ENCODE results near the gene SNX5. TPM values are rescaled to one million over a fixed set of nuclear protein-coding genes. Genes with fewer than 3 reads are reported as not detected.

SNX5 gene
- total and polyA plus RNA-seq, 2 donors (not counting 1 experiment from before 2014, with no cell fraction given) = 97.8 to 128 TPM

- no peaks in the 10 kb centered on the region for H3K27me3 ChIP-seq (replicated peaks in 1 of 4; ENCODE audit: control extremely low read depth in 1 of 4, control insufficient read depth in 3 of 4, insufficient read depth in 4 of 4, low read length in 3 of 4)
- ATAC-seq (ENCODE audit: low read depth) = no peak
- intact Hi-C loops (cut with micrococcal nuclease) = loop anchor here (2.0 kb wide), 1 partner anchor 513 kb away; no protein-coding TSS in a partner anchor
- no peak overlapping the region for H3K27ac ChIP-seq (ENCODE audit: low read length in 2 of 2)
- H3K27ac Mint-ChIP-seq = no peak overlapping the region
- no peaks in the 10 kb centered on the region for H3K9me3 ChIP-seq (ENCODE audit: control extremely low read depth in 1 of 3, control insufficient read depth in 2 of 3, insufficient read depth in 1 of 3, low read length in 2 of 3)
- no peaks in the 10 kb centered on the region for H3K9me3 Mint-ChIP-seq (ENCODE audit: insufficient read depth)
- H3K4me1 ChIP-seq (ENCODE audit: control insufficient read depth in 2 of 2, insufficient read depth in 2 of 2, low read length in 2 of 2) = no peaks in the 10 kb centered on the region
- WGBS (ENCODE audit: insufficient coverage) = 97% methylated on average over 10 of the region's 10 CpGs
- H3K4me3 ChIP-seq (ENCODE audit: control extremely low read depth in 1 of 5, extremely low read depth in 1 of 5, insufficient read depth in 1 of 5, low read depth in 2 of 5, low read length in 4 of 5) = no peak overlapping the region
- H3K4me3 Mint-ChIP-seq = no peak overlapping the region
- no peaks in the 10 kb centered on the region for H3K79me2 ChIP-seq (ENCODE audit: control insufficient read depth, insufficient read depth, low read length)
- POLR2A ChIA-PET = no interaction called here
- H3K36me3 ChIP-seq (replicated peaks in 1 of 2; ENCODE audit: control extremely low read depth in 1 of 2, control insufficient read depth in 1 of 2, extremely low read depth in 1 of 2, insufficient read depth in 2 of 2, low read length in 1 of 2) = no peaks in the 10 kb centered on the region
- H2AFZ ChIP-seq (ENCODE audit: insufficient read depth, low read depth, low read length, poor library complexity, severe bottlenecking) = no peak overlapping the region
- CTCF ChIA-PET = interaction anchor here (0.6 to 2.2 kb wide), 7 partner anchors 13 to 513 kb away, joined by 3 to 6 read pairs (median 3); no protein-coding TSS in a partner anchor
- H3K27me3 Mint-ChIP-seq = no peaks in the 10 kb centered on the region
- DNase-seq = no peak
- no peaks in the 10 kb centered on the region for H4K20me1 ChIP-seq (ENCODE audit: control insufficient read depth, insufficient read depth, low read length, poor library complexity, severe bottlenecking)
- TF ChIP-seq CTCF (IDR thresholded peaks at IDR 0.05) = no peak
- no peak for TF ChIP-seq EZH2 (IDR thresholded peaks at IDR 0.05; ENCODE audit: borderline replicate concordance, insufficient read depth, low read depth, low read length, poor library complexity, severe bottlenecking)
- peaks cover 3% of the 10 kb centered on the region for H3K4me1 Mint-ChIP-seq
- no peak overlapping the region for H3K4me2 ChIP-seq (replicated peaks; ENCODE audit: low read depth, low read length, poor library complexity, severe bottlenecking)
- H3K9ac ChIP-seq (ENCODE audit: low read length) = no peak overlapping the region
These were observed 49.5 kb upstream of the SNX5 start for GRCh38 chr20:18018100-18018499.

- no peak for ATAC-seq (ENCODE audit: low read depth)
- Histone ChIP-seq H3K79me2 (ENCODE audit: control insufficient read depth, insufficient read depth, low read length) (no peaks in the 10 kb centered on the region), H3K36me3 (replicated peaks in 1 of 2; ENCODE audit: control extremely low read depth in 1 of 2, control insufficient read depth in 1 of 2, extremely low read depth in 1 of 2, insufficient read depth in 2 of 2, low read length in 1 of 2) (no peaks in the 10 kb centered on the region), H3K27ac (ENCODE audit: low read length in 2 of 2) (no peak overlapping the region), H3K9ac (ENCODE audit: low read length) (no peak overlapping the region), H3K4me3 (ENCODE audit: control extremely low read depth in 1 of 5, extremely low read depth in 1 of 5, insufficient read depth in 1 of 5, low read depth in 2 of 5, low read length in 4 of 5) (no peak overlapping the region), H3K9me3 (ENCODE audit: control extremely low read depth in 1 of 3, control insufficient read depth in 2 of 3, insufficient read depth in 1 of 3, low read length in 2 of 3) (no peaks in the 10 kb centered on the region), H3K4me2 (replicated peaks; ENCODE audit: low read depth, low read length, poor library complexity, severe bottlenecking) (no peak overlapping the region), H3K27me3 (replicated peaks in 1 of 4; ENCODE audit: control extremely low read depth in 1 of 4, control insufficient read depth in 3 of 4, insufficient read depth in 4 of 4, low read length in 3 of 4) (no peaks in the 10 kb centered on the region), H3K4me1 (ENCODE audit: control insufficient read depth in 2 of 2, insufficient read depth in 2 of 2, low read length in 2 of 2) (no peaks in the 10 kb centered on the region), H4K20me1 (ENCODE audit: control insufficient read depth, insufficient read depth, low read length, poor library complexity, severe bottlenecking) (no peaks in the 10 kb centered on the region), H2AFZ (ENCODE audit: insufficient read depth, low read depth, low read length, poor library complexity, severe bottlenecking) (no peak overlapping the region)
- no peak for TF ChIP-seq EZH2 (IDR thresholded peaks at IDR 0.05; ENCODE audit: borderline replicate concordance, insufficient read depth, low read depth, low read length, poor library complexity, severe bottlenecking)
- TF ChIP-seq CTCF (IDR thresholded peaks at IDR 0.05) = no peak
- no peaks in the 10 kb centered on the region for H3K27me3 Mint-ChIP-seq
- H3K4me3 Mint-ChIP-seq = no peak overlapping the region
- intact Hi-C loops (cut with micrococcal nuclease) = no loop called here
- H3K4me1 Mint-ChIP-seq = peaks cover 3% of the 10 kb centered on the region
- WGBS (ENCODE audit: insufficient coverage) = 100% methylated on average over 1 of the region's 3 CpGs
- CTCF ChIA-PET = interaction anchor here (0.8 to 1.8 kb wide), 3 partner anchors 333 to 474 kb away, joined by 3 to 4 read pairs (median 4); partner anchors contain the start of gene RRBP1
- no peak for DNase-seq
- POLR2A ChIA-PET = no interaction called here
- H3K9me3 Mint-ChIP-seq (ENCODE audit: insufficient read depth) = no peaks in the 10 kb centered on the region
- no peak overlapping the region for H3K27ac Mint-ChIP-seq
These were observed 48.2 kb upstream of the SNX5 start for GRCh38 chr20:18016772-18017171.
